ENCODE results near the gene GPATCH8. TPM values are rescaled to one million over a fixed set of nuclear protein-coding genes. Genes with fewer than 3 reads are reported as not detected.

GPATCH8 gene
- total and polyA plus RNA-seq, 10 of the 15 experiments (the other 5 are each of a cell fraction or from before 2014, with no cell fraction given) = 11.7 to 45.1 (median 21.3) TPM

GRCh38 chr17:44348234-44348987, 154.8 kb downstream of the GPATCH8 start (continued):
- no peak for TF ChIP-seq E2F8 (IDR thresholded peaks at IDR 0.05; ENCODE audit: low read depth, partially characterized antibody)
- TF ChIP-seq RBBP5 (conservative IDR thresholded peaks at IDR 0.05) = no peak
- no peak for TF ChIP-seq E2F4 (IDR thresholded peaks at IDR 0.05; ENCODE audit: low read depth, low read length)
- no peak for TF ChIP-seq MYC (IDR thresholded peaks at IDR 0.05; ENCODE audit: insufficient read depth, insufficient read length, insufficient replicate concordance, low read length, severe bottlenecking)
- TF ChIP-seq SREBF1 (IDR thresholded peaks at IDR 0.05; ENCODE audit: low read length) = no peak
- no peak for TF ChIP-seq E4F1 (IDR thresholded peaks at IDR 0.05; ENCODE audit: borderline replicate concordance, partially characterized antibody)
- TF ChIP-seq EZH2 (IDR thresholded peaks at IDR 0.05; ENCODE audit: borderline replicate concordance, control insufficient read depth, low read depth, low read length) = no peak
- no peak for TF ChIP-seq ZNF217 (IDR thresholded peaks at IDR 0.05)
- TF ChIP-seq IKZF1 (conservative IDR thresholded peaks at IDR 0.05) = peak; percentile 97
- TF ChIP-seq CUX1 (IDR thresholded peaks at IDR 0.05; ENCODE audit: insufficient replicate concordance, low read depth, low read length) = peak; percentile 48
- no peak for TF ChIP-seq SMC3 (IDR thresholded peaks at IDR 0.05; ENCODE audit: borderline replicate concordance, low read length)
- no peak for TF ChIP-seq CEBPZ (IDR thresholded peaks at IDR 0.05; ENCODE audit: low read depth, low read length)
- TF ChIP-seq NRF1 (conservative IDR thresholded peaks at IDR 0.05; ENCODE audit: low read depth, low read length) = no peak

Measured in GM12878 (cell line).